ES-I3 (cell line): Measurements from ENCODE around the gene ERI3.

Source experiments
- H3K36me3 ChIP-seq: 2 replicates; pipeline ENCODE4 v1.6.1; 2013; ENCODE audit warnings: mild to moderate bottlenecking, low read length, control low read depth, moderate library complexity; ENCODE audit not compliant: insufficient read depth
- H3K4me1 ChIP-seq: 2 replicates; pipeline ENCODE4 v1.6.1; 2013; ENCODE audit warnings: mild to moderate bottlenecking, control low read depth, low read length; ENCODE audit not compliant: insufficient read depth
- H3K9ac ChIP-seq: 2 replicates; pipeline ENCODE4 v1.6.1; 2013; ENCODE audit warnings: low read depth, mild to moderate bottlenecking, low read length, moderate library complexity
- H3K9me3 ChIP-seq: 2 replicates; pipeline ENCODE4 v1.6.1; 2013; ENCODE audit warnings: mild to moderate bottlenecking, low read length, moderate library complexity; ENCODE audit not compliant: control insufficient read depth, insufficient read depth

Gene ERI3

GRCh38 chr1:44315521-44315920, 39.5 kb downstream of the ERI3 start:
- Histone ChIP-seq H3K4me1 (peaks cover 22% of the 10 kb centered on the region), H3K9ac (no peak overlapping the region), H3K36me3 (peaks cover 4% of the 10 kb centered on the region), H3K9me3 (no peaks in the 10 kb centered on the region)

DNA sequence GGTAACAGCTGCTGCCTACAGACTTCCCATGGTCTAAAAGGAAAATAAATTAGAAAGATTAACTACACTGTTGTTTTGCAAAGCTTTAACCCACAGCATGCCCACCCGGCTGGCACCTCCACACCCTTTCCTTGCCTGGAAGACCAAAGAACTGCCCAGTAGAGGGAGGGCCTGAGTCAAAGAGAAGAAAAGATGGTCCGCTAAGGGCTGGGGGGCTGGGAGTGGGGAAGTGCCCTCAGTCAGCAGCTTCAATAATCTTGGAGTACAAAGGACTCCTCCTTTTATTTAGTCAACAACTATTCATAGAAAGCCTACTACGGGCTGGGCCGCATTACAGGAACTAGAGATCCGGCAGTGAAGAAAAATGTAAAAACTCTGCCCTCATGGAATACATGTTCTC, 40.6 kb downstream of the ERI3 start:
- H3K9ac ChIP-seq = no peak overlapping the region
- H3K4me1 ChIP-seq = peaks cover 22% of the 10 kb centered on the region
- peaks cover 3% of the 10 kb centered on the region for H3K36me3 ChIP-seq
- H3K9me3 ChIP-seq = no peaks in the 10 kb centered on the region

GRCh38 chr1:44313265-44313918, 41.7 kb downstream of the ERI3 start:
- Histone ChIP-seq H3K9ac (no peak overlapping the region), H3K4me1 (peaks cover 13% of the 10 kb centered on the region), H3K36me3 (no peaks in the 10 kb centered on the region; the same call in none of the 2 replicates), H3K9me3 (no peaks in the 10 kb centered on the region)

GRCh38 chr1:44312399-44313196, 42.5 kb downstream of the ERI3 start:
- Histone ChIP-seq H3K9ac (no peak overlapping the region), H3K36me3 (no peaks in the 10 kb centered on the region; the same call in none of the 2 replicates), H3K4me1 (peaks cover 8% of the 10 kb centered on the region; the same call in 1 of the 2 replicates)

DNA sequence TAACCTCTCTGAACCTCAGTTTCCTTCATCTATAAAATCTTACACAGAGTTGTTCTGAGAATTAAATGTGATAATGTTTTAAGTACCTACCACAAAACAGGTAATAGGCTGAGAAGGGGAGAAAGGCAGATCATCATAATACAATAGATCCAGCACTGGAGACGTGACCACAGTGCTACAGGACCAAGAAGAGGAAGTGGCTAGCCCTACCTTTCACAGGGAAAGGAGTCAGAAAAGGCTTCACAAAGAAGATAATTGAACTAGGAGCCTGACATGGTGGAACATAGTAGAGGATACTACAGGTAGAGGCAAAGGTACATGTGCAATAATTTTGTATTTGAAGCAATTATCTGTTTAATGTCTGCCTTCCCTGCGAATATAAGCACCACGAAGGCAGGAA, 45.1 kb downstream of the ERI3 start:
- Histone ChIP-seq H3K9ac (no peak overlapping the region), H3K4me1 (peaks cover 7% of the 10 kb centered on the region; the same call in 1 of the 2 replicates), H3K9me3 (no peaks in the 10 kb centered on the region), H3K36me3 (no peaks in the 10 kb centered on the region; the same call in none of the 2 replicates)

More at GRCh38 chr1:44312399-44313196, 42.5 kb downstream of the ERI3 start:
- H3K9me3 ChIP-seq = no peaks in the 10 kb centered on the region

DNA sequence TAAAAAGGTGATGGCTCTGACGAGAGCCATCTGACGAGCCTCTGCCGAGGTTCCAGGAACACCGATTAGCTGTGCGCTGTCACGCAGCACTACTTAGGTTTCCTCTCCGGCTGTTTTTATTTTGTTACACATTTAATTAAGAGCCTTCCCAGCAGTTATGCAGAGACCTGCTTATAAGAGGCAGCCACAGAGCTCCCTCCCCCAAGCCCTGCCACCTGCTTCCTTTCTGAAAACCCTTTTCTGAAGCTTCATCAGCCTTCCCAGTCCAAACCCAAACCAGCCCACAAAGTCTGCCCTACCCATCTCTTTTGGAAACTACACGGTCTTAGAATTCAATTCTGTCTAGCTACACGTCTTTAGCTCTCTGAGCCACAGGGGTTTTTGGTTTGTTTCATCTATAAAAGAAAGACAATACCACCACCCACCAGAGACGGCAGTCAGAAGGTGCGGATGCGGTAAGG, 49.1 kb downstream of the ERI3 start:
- Histone ChIP-seq H3K4me1 (no peaks in the 10 kb centered on the region), H3K36me3 (no peaks in the 10 kb centered on the region; the same call in none of the 2 replicates), H3K9me3 (no peaks in the 10 kb centered on the region), H3K9ac (no peak overlapping the region)

DNA sequence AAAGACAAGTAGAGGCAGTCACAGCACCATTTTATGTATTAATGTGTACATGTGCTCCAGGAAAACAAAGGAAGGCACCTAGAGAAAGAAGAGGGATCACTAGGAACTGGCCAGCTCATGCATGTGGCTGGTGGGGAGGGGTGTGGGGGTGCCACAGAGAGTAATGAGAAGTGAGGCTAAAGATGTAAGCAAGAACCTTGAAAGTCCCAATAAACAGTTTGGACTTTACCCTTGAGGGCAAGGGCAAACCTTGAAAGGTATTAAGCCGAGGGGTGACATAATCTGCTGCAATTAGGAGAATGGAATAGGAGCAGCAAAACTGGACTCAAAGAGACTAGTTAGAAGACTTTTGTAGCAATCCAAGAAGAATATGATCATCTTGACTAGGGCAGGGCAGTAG, 51.5 kb downstream of the ERI3 start:
- no peaks in the 10 kb centered on the region for H3K9me3 ChIP-seq
- H3K4me1 ChIP-seq = no peaks in the 10 kb centered on the region
- no peaks in the 10 kb centered on the region; the same call in 1 of the 2 replicates for H3K36me3 ChIP-seq
- H3K9ac ChIP-seq = no peak overlapping the region

DNA sequence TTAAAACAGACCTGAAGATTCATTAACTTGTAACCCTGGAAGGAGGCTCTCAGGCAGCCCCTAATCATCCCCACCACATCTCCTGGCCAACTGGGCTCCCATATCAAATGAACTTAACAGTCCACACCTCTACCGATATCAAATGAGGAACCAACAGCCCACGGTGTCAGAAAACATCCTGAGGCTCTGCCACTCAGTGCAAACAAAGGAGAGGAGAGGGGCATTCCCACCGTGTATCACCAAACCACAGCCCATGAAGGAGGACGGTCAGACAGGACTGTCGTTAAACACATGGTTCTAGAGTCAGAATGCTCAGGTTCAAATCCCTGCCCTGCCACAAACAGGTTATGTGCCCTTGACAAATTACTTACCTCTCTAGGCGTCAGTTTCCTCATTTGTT, 52.5 kb downstream of the ERI3 start:
- H3K4me1 ChIP-seq = no peaks in the 10 kb centered on the region
- no peaks in the 10 kb centered on the region for H3K36me3 ChIP-seq
- H3K9ac ChIP-seq = no peak overlapping the region
- H3K9me3 ChIP-seq = no peaks in the 10 kb centered on the region

DNA sequence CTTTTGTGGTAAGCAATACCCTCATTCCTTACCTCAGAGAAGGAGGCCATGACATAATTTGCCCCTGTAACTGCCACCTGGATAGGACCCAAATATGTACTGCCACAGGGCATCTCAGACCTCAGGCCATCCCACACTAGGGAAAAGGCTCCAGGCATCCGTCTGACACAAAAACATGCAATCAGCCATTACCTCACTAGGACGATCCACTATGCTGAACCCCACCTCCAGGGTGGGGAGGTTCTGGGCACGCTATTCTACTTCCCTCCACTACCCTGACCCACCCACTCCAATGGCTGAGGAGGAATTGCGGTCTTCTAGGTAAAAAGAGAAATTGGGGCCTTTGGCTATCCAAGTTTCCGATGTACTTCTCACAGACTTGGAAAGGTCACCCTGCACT, 53.6 kb downstream of the ERI3 start:
- Histone ChIP-seq H3K36me3 (no peaks in the 10 kb centered on the region; the same call in 1 of the 2 replicates), H3K9me3 (no peaks in the 10 kb centered on the region), H3K9ac (no peak overlapping the region), H3K4me1 (no peaks in the 10 kb centered on the region)

- Histone ChIP-seq H3K4me1 (no peaks in the 10 kb centered on the region), H3K9me3 (no peaks in the 10 kb centered on the region), H3K9ac (no peak overlapping the region), H3K36me3 (no peaks in the 10 kb centered on the region; the same call in none of the 2 replicates)
Observed at GRCh38 chr1:44300852-44301251, 54.2 kb downstream of the ERI3 start.

GRCh38 chr1:44297695-44298400, 57.2 kb downstream of the ERI3 start:
- Histone ChIP-seq H3K36me3 (no peaks in the 10 kb centered on the region; the same call in none of the 2 replicates), H3K9ac (no peak overlapping the region), H3K4me1 (no peaks in the 10 kb centered on the region), H3K9me3 (no peaks in the 10 kb centered on the region)

- no peaks in the 10 kb centered on the region for H3K9me3 ChIP-seq
- H3K4me1 ChIP-seq = no peaks in the 10 kb centered on the region
- no peaks in the 10 kb centered on the region; the same call in none of the 2 replicates for H3K36me3 ChIP-seq
- H3K9ac ChIP-seq = no peak overlapping the region
Observed at GRCh38 chr1:44296806-44297205, 58.3 kb downstream of the ERI3 start.

GRCh38 chr1:44296086-44296485, 59.0 kb downstream of the ERI3 start:
- no peak overlapping the region for H3K9ac ChIP-seq
- H3K9me3 ChIP-seq = no peaks in the 10 kb centered on the region
- H3K4me1 ChIP-seq = no peaks in the 10 kb centered on the region
- H3K36me3 ChIP-seq = no peaks in the 10 kb centered on the region; the same call in none of the 2 replicates

GRCh38 chr1:44294588-44295007, 60.5 kb downstream of the ERI3 start:
- Histone ChIP-seq H3K9ac (no peak overlapping the region), H3K36me3 (no peaks in the 10 kb centered on the region; the same call in none of the 2 replicates), H3K9me3 (no peaks in the 10 kb centered on the region), H3K4me1 (no peaks in the 10 kb centered on the region)
